Astrocyte (in vitro differentiated cells and primary cell): ENCODE results near the gene GPI. TPM values are rescaled to one million over a fixed set of nuclear protein-coding genes. Genes with fewer than 3 reads are reported as not detected.

Source experiments
- DNase-seq: peaks from one replicate; pipeline ENCODE4 v3.0.0-alpha.2; 2010; ENCODE audit warnings: low read depth
- FAIRE-seq: peaks from 2 replicates; lab custom pipeline; 2011; peaks lifted over from hg19 to GRCh38; lab: Jason Lieb, UNC
- H2AFZ ChIP-seq: 2 replicates; pipeline ENCODE4 v1.6.0; 2012; ENCODE audit warnings: low read depth, low read length, inconsistent platforms
- H3K27ac ChIP-seq: 2 replicates; pipeline ENCODE4 v1.5.1; 2011; ENCODE audit warnings: low read depth, low read length, inconsistent platforms
- H3K27me3 ChIP-seq: 2 replicates; pipeline ENCODE4 v1.6.0; 2011; ENCODE audit warnings: low read length, inconsistent platforms; ENCODE audit not compliant: insufficient read depth
- H3K36me3 ChIP-seq: 2 replicates; pipeline ENCODE4 v1.5.1; 2011; ENCODE audit warnings: low read length, inconsistent platforms; ENCODE audit not compliant: insufficient read depth
- H3K4me1 ChIP-seq: 2 replicates; pipeline ENCODE4 v1.5.1; 2011; ENCODE audit warnings: low read length, inconsistent platforms; ENCODE audit not compliant: insufficient read depth
- H3K4me2 ChIP-seq: 2 replicates; pipeline ENCODE4 v1.6.0; 2012; ENCODE audit warnings: low read length, inconsistent platforms
- H3K4me3 ChIP-seq: 2 replicates; pipeline ENCODE4 v1.5.1; 2011; ENCODE audit warnings: low read depth, mild to moderate bottlenecking, low read length, inconsistent platforms; ENCODE audit not compliant: insufficient read depth
- H3K79me2 ChIP-seq: 2 replicates; pipeline ENCODE4 v1.6.0; 2012; ENCODE audit warnings: mild to moderate bottlenecking, low read length, inconsistent platforms; ENCODE audit not compliant: insufficient read depth
- H3K9ac ChIP-seq: 2 replicates; pipeline ENCODE4 v1.6.0; 2012; ENCODE audit warnings: mild to moderate bottlenecking, low read length, inconsistent platforms
- H3K9me3 ChIP-seq: 2 replicates; pipeline ENCODE4 v1.5.1; 2012; ENCODE audit warnings: low read depth, mild to moderate bottlenecking, low read length, inconsistent platforms; ENCODE audit not compliant: insufficient read depth
- H4K20me1 ChIP-seq: 2 replicates; pipeline ENCODE4 v1.6.0; 2012; ENCODE audit warnings: low read length, inconsistent platforms; ENCODE audit not compliant: insufficient read depth
- H3K27ac Mint-ChIP-seq: one replicate; pipeline ENCODE4 v1.8.0; 2021; ENCODE audit warnings: mild to moderate bottlenecking, mixed read lengths; ENCODE audit not compliant: unreplicated experiment
- H3K27me3 Mint-ChIP-seq: one replicate; pipeline ENCODE4 v1.8.0; 2021; ENCODE audit warnings: low read depth, mixed read lengths; ENCODE audit not compliant: unreplicated experiment
- H3K36me3 Mint-ChIP-seq: one replicate; pipeline ENCODE4 v1.8.0; 2021; ENCODE audit warnings: low read depth, mixed read lengths; ENCODE audit not compliant: unreplicated experiment
- H3K4me1 Mint-ChIP-seq: one replicate; pipeline ENCODE4 v1.8.0; 2021; ENCODE audit warnings: low read depth, mixed read lengths; ENCODE audit not compliant: unreplicated experiment
- H3K4me3 Mint-ChIP-seq: one replicate; pipeline ENCODE4 v1.8.0; 2021; ENCODE audit warnings: mild to moderate bottlenecking, moderate library complexity, mixed read lengths; ENCODE audit not compliant: unreplicated experiment
- H3K9me3 Mint-ChIP-seq: one replicate; pipeline ENCODE4 v1.8.0; 2021; ENCODE audit warnings: mild to moderate bottlenecking, mixed read lengths; ENCODE audit not compliant: unreplicated experiment
- CTCF ChIP-seq: IDR thresholded peaks from 2 replicates; pipeline ENCODE4 v1.5.1; 2011; ENCODE audit warnings: low read depth, mild to moderate bottlenecking, inconsistent platforms, low read length, moderate library complexity; ENCODE audit not compliant: insufficient read depth
- EZH2 ChIP-seq: IDR thresholded peaks from 2 replicates; pipeline ENCODE4 v1.6.1; 2012; ENCODE audit warnings: mild to moderate bottlenecking, low read length, inconsistent platforms; ENCODE audit not compliant: insufficient read depth
- total RNA-seq: library from RNA; stranded (reverse); gene quantifications from 2 replicates; pipeline ENCODE4 v1.2.1, GENCODE V29; 2021

The GPI gene
- total RNA-seq, 1 donor from 2014 or later: 249 TPM

DNA sequence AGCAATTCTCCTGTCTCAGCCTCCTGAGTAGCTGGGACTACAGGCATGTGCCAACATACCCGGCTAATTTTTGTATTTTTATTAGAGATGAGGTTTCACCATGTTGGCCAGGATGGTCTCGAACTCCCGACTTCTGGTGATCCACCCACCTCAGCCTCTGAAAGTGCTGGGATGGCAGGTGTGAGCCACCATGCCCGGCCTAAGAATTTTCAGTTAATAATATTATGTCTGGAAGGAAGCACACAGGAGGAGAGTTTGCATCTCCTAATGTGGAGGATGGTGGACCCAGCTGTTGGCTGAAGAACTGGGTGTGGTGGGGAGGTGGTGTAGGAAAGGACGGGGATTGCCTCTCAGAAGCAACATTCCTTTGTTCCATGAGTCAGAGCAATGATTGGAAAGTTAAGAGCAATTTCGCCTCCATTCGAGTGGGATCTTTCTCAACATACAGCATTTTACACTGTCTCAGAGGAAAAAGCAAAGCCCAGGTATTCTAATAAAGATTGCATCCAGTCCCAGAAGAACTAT lies 51.1 kb downstream of the GPI start:
- FAIRE-seq: no peak

GRCh38 chr19:34418300-34418699 lies 53.3 kb downstream of the GPI start:
- Histone ChIP-seq H4K20me1 (no peaks in the 10 kb centered on the region), H3K36me3 (peaks cover 9% of the 10 kb centered on the region), H3K4me1 (no peaks in the 10 kb centered on the region), H3K27me3 (no peaks in the 10 kb centered on the region), H3K4me2 (no peak overlapping the region), H3K9me3 (no peaks in the 10 kb centered on the region), H3K4me3 (no peak overlapping the region), H3K9ac (no peak overlapping the region), H3K27ac (no peak overlapping the region), H3K79me2 (no peaks in the 10 kb centered on the region), H2AFZ (no peak overlapping the region)
- Mint-ChIP-seq H3K4me3 (no peak overlapping the region), H3K9me3 (no peaks in the 10 kb centered on the region), H3K4me1 (peaks cover 6% of the 10 kb centered on the region), H3K36me3 (peaks cover 5% of the 10 kb centered on the region), H3K27ac (no peak overlapping the region), H3K27me3 (no peaks in the 10 kb centered on the region)
- no peak for FAIRE-seq
- no peak for DNase-seq
- TF ChIP-seq CTCF: no peak
- no peak for TF ChIP-seq EZH2

More for the DNA sequence above, 51.1 kb downstream of the GPI start:
- Mint-ChIP-seq H3K27me3 (no peaks in the 10 kb centered on the region), H3K4me3 (peak overlapping the region; percentile 40), H3K4me1 (peaks cover 6% of the 10 kb centered on the region), H3K27ac (no peak overlapping the region), H3K9me3 (no peaks in the 10 kb centered on the region), H3K36me3 (peaks cover 5% of the 10 kb centered on the region)
- H3K9ac ChIP-seq: no peak overlapping the region
- H3K27ac ChIP-seq: no peak overlapping the region
- no peak overlapping the region for H3K4me3 ChIP-seq
- no peaks in the 10 kb centered on the region for H3K9me3 ChIP-seq
- peaks cover 9% of the 10 kb centered on the region for H3K36me3 ChIP-seq
- no peaks in the 10 kb centered on the region for H4K20me1 ChIP-seq
- no peaks in the 10 kb centered on the region for H3K27me3 ChIP-seq
- H3K4me2 ChIP-seq: no peak overlapping the region
- TF ChIP-seq CTCF: no peak
- no peak for TF ChIP-seq EZH2
- no peak overlapping the region for H2AFZ ChIP-seq
- DNase-seq: peak; percentile 7
- H3K4me1 ChIP-seq: no peaks in the 10 kb centered on the region
- no peaks in the 10 kb centered on the region for H3K79me2 ChIP-seq

GRCh38 chr19:34426096-34426661 lies 61.2 kb downstream of the GPI start:
- no peaks in the 10 kb centered on the region for H3K27me3 ChIP-seq
- H3K9me3 Mint-ChIP-seq: no peaks in the 10 kb centered on the region
- H3K27ac ChIP-seq: no peak overlapping the region
- no peak overlapping the region for H2AFZ ChIP-seq
- no peak for DNase-seq
- TF ChIP-seq CTCF (no peak), EZH2 (no peak)
- H3K79me2 ChIP-seq: peaks cover 32% of the 10 kb centered on the region
- H3K9ac ChIP-seq: no peak overlapping the region
- peaks cover 8% of the 10 kb centered on the region for H3K4me1 ChIP-seq
- H3K27ac Mint-ChIP-seq: no peak overlapping the region
- FAIRE-seq: no peak
- no peaks in the 10 kb centered on the region for H3K36me3 ChIP-seq
- no peaks in the 10 kb centered on the region for H3K9me3 ChIP-seq
- H3K27me3 Mint-ChIP-seq: no peaks in the 10 kb centered on the region
- no peak overlapping the region for H3K4me3 Mint-ChIP-seq
- peaks cover 13% of the 10 kb centered on the region for H3K4me1 Mint-ChIP-seq
- peaks cover 4% of the 10 kb centered on the region for H3K36me3 Mint-ChIP-seq
- no peak overlapping the region for H3K4me2 ChIP-seq
- no peak overlapping the region for H3K4me3 ChIP-seq
- peaks cover 26% of the 10 kb centered on the region for H4K20me1 ChIP-seq
